SH-SY5Y (cell line): ENCODE data around the gene AVP.

ENCODE experiments used
- GATA2 ChIP-seq: IDR thresholded peaks from 2 replicates; pipeline ENCODE4 v1.6.1; 2011; ENCODE audit warnings: mild to moderate bottlenecking, low read depth, low read length
- GATA3 ChIP-seq: IDR thresholded peaks from 2 replicates; pipeline ENCODE4 v1.6.1; 2011; ENCODE audit warnings: low read depth, mild to moderate bottlenecking, low read length, moderate library complexity

DNA sequence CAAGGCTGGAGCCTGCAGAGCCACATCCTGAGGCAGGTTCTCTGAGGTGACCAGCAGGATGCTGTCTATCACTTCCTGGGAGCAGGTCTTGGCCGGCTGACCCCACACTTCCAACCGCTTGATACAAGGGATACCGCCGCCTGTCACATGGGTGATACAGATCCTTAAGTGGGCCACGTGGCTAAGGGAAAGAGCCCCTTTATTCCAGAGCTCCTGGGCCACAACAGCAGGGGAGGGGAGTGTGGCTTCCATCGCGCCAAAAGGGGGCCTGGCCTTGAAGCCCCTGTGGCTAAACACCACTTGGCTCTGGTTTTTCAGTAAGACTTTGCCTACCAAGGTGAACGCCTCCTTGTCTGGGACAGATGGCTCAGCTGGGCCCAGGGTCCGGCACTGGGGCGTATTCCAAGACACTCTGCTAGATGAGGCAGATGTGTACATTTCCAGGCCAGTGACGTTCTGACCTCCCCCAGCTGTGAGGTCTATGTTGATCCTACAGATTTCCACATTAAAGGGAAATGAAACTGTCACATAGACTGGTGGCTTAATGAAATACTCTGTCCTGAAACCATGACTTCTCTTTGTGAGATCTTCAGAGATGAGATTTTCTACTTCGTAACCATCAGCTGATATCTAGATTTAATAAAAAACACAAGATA lies 37.6 kb upstream of the AVP start:
- TF ChIP-seq GATA3, result no peak
- TF ChIP-seq GATA2, result no peak
